HCT116 (cell line): Measurements from ENCODE around the gene RFC4. TPM values are rescaled to one million over a fixed set of nuclear protein-coding genes. Genes with fewer than 3 reads are reported as not detected.

Source experiments
- ATAC-seq: fragments of 200-7000 bp; cut with Tn5 transposase; 2 replicates; pipeline ENCODE4 v1.9.1; 2020; ENCODE audit warnings: mild to moderate bottlenecking, moderate library complexity
- BruUV-seq: library from RNA; stranded (reverse); fragments of 400-500 nt; replicated peaks from 2 replicates; lab custom pipeline; 2021; lab: Mats Ljungman, UMichigan
- CTCF ChIA-PET: fragments of 300-600 bp; sonication (Branson Sonifier 250); formaldehyde crosslinking; loops from one replicate; lab custom pipeline; 2021; ENCODE audit warnings: antibody characterized with exemption; lab: Charles Lee
- POLR2A ChIA-PET: fragments of 300-600, 350-600 bp; sonication (Branson Sonifier 250); formaldehyde crosslinking; loops from one replicate; lab custom pipeline; 2021; ENCODE audit warnings: antibody characterized with exemption; lab: Charles Lee
- RAD21 ChIA-PET, 2 experiments: fragments of 300-600 bp; sonication (Branson Sonifier 250); formaldehyde crosslinking; loops; one replicate each; lab custom pipeline; 2023; ENCODE audit warnings: low total read pairs in 2 of 2; ENCODE audit not compliant: uncharacterized antibody in 2 of 2, unreplicated experiment in 2 of 2, low non-redundant PET in 1 of 2; lab: Charles Lee
- DNase-seq: peaks from one replicate; pipeline ENCODE4 v3.0.0-alpha.2; 2010; ENCODE audit warnings: low read depth, low spot score
- H2AFZ ChIP-seq: fragments of 200-600 bp; shearing (Covaris generic), sonication (generic); 2 replicates; pipeline ENCODE4 v1.6.1; 2017; ENCODE audit warnings: low read depth, mixed run types, mixed read lengths, antibody characterized with exemption, low read length; ENCODE audit not compliant: poor library complexity, severe bottlenecking
- H3K27ac ChIP-seq: 2 replicates; pipeline ENCODE4 v1.5.1; 2012; ENCODE audit warnings: low read depth, low read length
- H3K27me3 ChIP-seq: fragments of 200-600 bp; sonication (generic); 2 replicates; pipeline ENCODE4 v1.6.1; 2016; ENCODE audit warnings: mixed run types, low read length, mixed read lengths; ENCODE audit not compliant: insufficient read depth
- H3K36me3 ChIP-seq, 2 experiments: fragments of 200-500 bp in 1 of 2; fragments of 200-600 bp in 1 of 2; sonication (Bioruptor generic) in 1 of 2; sonication (generic) in 1 of 2; 2 replicates each; pipeline versions ENCODE4 v1.5.1 to v1.6.1; 2014 to 2016; ENCODE audit warnings: low read length in 2 of 2, inconsistent platforms in 1 of 2, mixed read lengths in 1 of 2, mixed run types in 1 of 2; ENCODE audit not compliant: insufficient read depth in 2 of 2, control insufficient read depth in 1 of 2
- H3K4me1 ChIP-seq, 2 experiments: fragments of 200-600 bp in 1 of 2; sonication (generic) in 1 of 2; 2 replicates each; pipeline versions ENCODE4 v1.5.1 to v1.6.1; 2012 to 2017; ENCODE audit warnings: low read length in 2 of 2, inconsistent platforms in 1 of 2, mild to moderate bottlenecking in 1 of 2, mixed read lengths in 1 of 2, mixed run types in 1 of 2, moderate library complexity in 1 of 2; ENCODE audit not compliant: insufficient read depth in 2 of 2, control insufficient read depth in 1 of 2
- H3K4me2 ChIP-seq: fragments of 200-600 bp; sonication (generic); 2 replicates; pipeline ENCODE4 v1.6.1; 2017; ENCODE audit warnings: mixed run types, low read length, mixed read lengths
- H3K4me3 ChIP-seq, 2 experiments: fragments of 200-600 bp in 1 of 2; sonication (generic) in 1 of 2; replicated peaks in 1 of 2; 2 replicates each; pipeline ENCODE4 v1.5.1; 2011 to 2016; ENCODE audit warnings: low read length in 2 of 2, control low read depth in 1 of 2, low read depth in 1 of 2, mild to moderate bottlenecking in 1 of 2, mixed read lengths in 1 of 2, mixed run types in 1 of 2
- H3K79me2 ChIP-seq: fragments of 200-600 bp; sonication (generic); 2 replicates; pipeline ENCODE4 v1.6.1; 2017; ENCODE audit warnings: mild to moderate bottlenecking, mixed run types, low read length, moderate library complexity, mixed read lengths; ENCODE audit not compliant: insufficient read depth
- H3K9ac ChIP-seq: fragments of 200-600 bp; sonication (generic); 2 replicates; pipeline ENCODE4 v1.6.1; 2016; ENCODE audit warnings: low read length, mixed read lengths
- H3K9me2 ChIP-seq: fragments of 200-600 bp; sonication (generic), shearing (Covaris generic); 2 replicates; pipeline ENCODE4 v1.6.1; 2017; ENCODE audit warnings: mixed run types, mild to moderate bottlenecking, moderate library complexity; ENCODE audit not compliant: insufficient read depth
- H3K9me3 ChIP-seq, 2 experiments: fragments of 200-500 bp in 1 of 2; fragments of 200-600 bp in 1 of 2; sonication (Bioruptor generic) in 1 of 2; sonication (generic) in 1 of 2; 2 replicates each; pipeline ENCODE4 v1.6.1; 2014 to 2017; ENCODE audit warnings: low read length in 2 of 2, mixed read lengths in 2 of 2, inconsistent platforms in 1 of 2, low read depth in 1 of 2, mild to moderate bottlenecking in 1 of 2, mixed run types in 1 of 2, moderate library complexity in 1 of 2; ENCODE audit not compliant: control insufficient read depth in 1 of 2, insufficient read depth in 1 of 2
- H4K20me1 ChIP-seq: fragments of 200-600 bp; sonication (generic), shearing (Covaris generic); 2 replicates; pipeline ENCODE4 v1.6.1; 2017; ENCODE audit warnings: mixed run types, mild to moderate bottlenecking, moderate library complexity; ENCODE audit not compliant: insufficient read depth
- EZH2phosphoT487 ChIP-seq: fragments of 200-600 bp; IDR thresholded peaks from 2 replicates; pipeline ENCODE4 v1.6.1; 2018; ENCODE audit warnings: antibody characterized with exemption, borderline replicate concordance
- RAD21 ChIP-seq: IDR thresholded peaks from 2 replicates; pipeline ENCODE4 v1.6.1; 2012; ENCODE audit warnings: low read depth, mild to moderate bottlenecking
- SIN3A ChIP-seq: IDR thresholded peaks from 2 replicates; pipeline ENCODE4 v1.6.1; 2012; ENCODE audit warnings: low read depth
- SRF ChIP-seq: IDR thresholded peaks from 2 replicates; pipeline ENCODE4 v1.6.1; 2012; ENCODE audit warnings: low read depth
- ZNF274 ChIP-seq: fragments of 200-500 bp; sonication (Bioruptor generic); IDR thresholded peaks from 2 replicates; pipeline ENCODE4 v1.6.1; 2014; ENCODE audit warnings: mild to moderate bottlenecking, low read depth, low read length, inconsistent platforms
- intact Hi-C: fragments of 100-400 bp; cut with micrococcal nuclease; formaldehyde crosslinking; loops from 2 replicates; pipeline ENCODE4 v1.10.0; 2022
- total RNA-seq: library from RNA; stranded (reverse); gene quantifications from one replicate; pipeline ENCODE4 v1.2.1, GENCODE V29; 2021; ENCODE audit not compliant: unreplicated experiment
- TF ChIP-seq, protein P1 (sequence below): IDR thresholded peaks from 2 replicates; pipeline ENCODE4 v1.6.1; 2012; ENCODE audit warnings: low read depth
- TF ChIP-seq, protein P2 (sequence below), 3 experiments: fragments of 200-600 bp in 1 of 3; sonication (generic) in 1 of 3; IDR thresholded peaks in 2 of 3; conservative IDR thresholded peaks in 1 of 3; 2 replicates each; pipeline ENCODE4 v1.5.1; 2012 to 2017; ENCODE audit warnings: low read depth in 2 of 3, low read length in 2 of 3, antibody characterized with exemption in 1 of 3, borderline replicate concordance in 1 of 3, control low read depth in 1 of 3, mild to moderate bottlenecking in 1 of 3, mixed read lengths in 1 of 3, mixed run types in 1 of 3, moderate library complexity in 1 of 3; ENCODE audit not compliant: insufficient read depth in 1 of 3

Gene RFC4
- total RNA-seq, 1 experiment from 2014 or later: 86.2 TPM

DNA sequence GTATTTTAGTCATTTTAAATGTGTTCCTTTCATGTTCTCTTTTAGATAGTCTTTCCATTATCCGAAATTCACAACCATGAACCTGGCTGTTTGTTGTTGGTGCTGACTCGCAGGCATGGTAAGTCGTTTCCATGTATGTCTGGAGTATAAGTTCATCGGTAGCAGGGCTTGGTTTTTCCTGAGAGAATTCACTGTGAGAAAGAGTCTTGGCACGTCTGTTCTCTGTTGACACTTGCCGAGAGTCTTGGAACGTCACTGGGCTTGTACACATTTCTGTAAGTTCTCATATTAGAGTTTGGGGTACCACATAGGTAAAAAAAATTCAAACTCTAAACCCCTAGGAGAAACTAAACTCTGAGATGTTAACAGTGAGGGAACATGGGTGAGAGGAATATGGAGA lies 52.3 kb downstream of the RFC4 start:
- peaks cover 0 to 25% of the 10 kb centered on the region in 2 experiments; a peak in 2 of 4 replicates for H3K4me1 ChIP-seq
- H3K79me2 ChIP-seq: no peaks in the 10 kb centered on the region
- no peaks in the 10 kb centered on the region for H3K9me2 ChIP-seq
- H4K20me1 ChIP-seq: no peaks in the 10 kb centered on the region
- BruUV-seq: no TSS peak
- ChIA-PET CTCF (interaction anchor here (0.8 to 1.8 kb wide), 5 partner anchors 16 to 213 kb away, joined by 3 to 8 read pairs (median 6); no protein-coding TSS in a partner anchor), RAD21 (interaction anchor here in 1 of 2 experiments (0.8 kb wide), 1 partner anchor 139 kb away, joined by 5 read pairs; no protein-coding TSS in a partner anchor), POLR2A (interaction anchor here (0.6 to 1.4 kb wide), 3 partner anchors 32 to 140 kb away, joined by 3 read pairs; no protein-coding TSS in a partner anchor)
- no peaks in the 10 kb centered on the region for H3K9me3 ChIP-seq
- peak overlapping the region; percentile 80 for H3K4me2 ChIP-seq
- no peaks in the 10 kb centered on the region for H3K27me3 ChIP-seq
- ATAC-seq (no peak), DNase-seq (no peak)
- no peak overlapping the region for H3K9ac ChIP-seq
- peak overlapping the region; percentile 32 for H2AFZ ChIP-seq
- no peaks in the 10 kb centered on the region for H3K36me3 ChIP-seq
- H3K27ac ChIP-seq: no peak overlapping the region
- intact Hi-C loops: loop anchor here (5.0 kb wide), 1 partner anchor 182 kb away; the partner anchor contains the start of gene DNAJB11
- no peak for TF ChIP-seq SIN3A
- TF ChIP-seq ZNF274: no peak
- TF ChIP-seq RAD21: no peak
- no peak for TF ChIP-seq EZH2phosphoT487
- TF ChIP-seq, protein P1, sequence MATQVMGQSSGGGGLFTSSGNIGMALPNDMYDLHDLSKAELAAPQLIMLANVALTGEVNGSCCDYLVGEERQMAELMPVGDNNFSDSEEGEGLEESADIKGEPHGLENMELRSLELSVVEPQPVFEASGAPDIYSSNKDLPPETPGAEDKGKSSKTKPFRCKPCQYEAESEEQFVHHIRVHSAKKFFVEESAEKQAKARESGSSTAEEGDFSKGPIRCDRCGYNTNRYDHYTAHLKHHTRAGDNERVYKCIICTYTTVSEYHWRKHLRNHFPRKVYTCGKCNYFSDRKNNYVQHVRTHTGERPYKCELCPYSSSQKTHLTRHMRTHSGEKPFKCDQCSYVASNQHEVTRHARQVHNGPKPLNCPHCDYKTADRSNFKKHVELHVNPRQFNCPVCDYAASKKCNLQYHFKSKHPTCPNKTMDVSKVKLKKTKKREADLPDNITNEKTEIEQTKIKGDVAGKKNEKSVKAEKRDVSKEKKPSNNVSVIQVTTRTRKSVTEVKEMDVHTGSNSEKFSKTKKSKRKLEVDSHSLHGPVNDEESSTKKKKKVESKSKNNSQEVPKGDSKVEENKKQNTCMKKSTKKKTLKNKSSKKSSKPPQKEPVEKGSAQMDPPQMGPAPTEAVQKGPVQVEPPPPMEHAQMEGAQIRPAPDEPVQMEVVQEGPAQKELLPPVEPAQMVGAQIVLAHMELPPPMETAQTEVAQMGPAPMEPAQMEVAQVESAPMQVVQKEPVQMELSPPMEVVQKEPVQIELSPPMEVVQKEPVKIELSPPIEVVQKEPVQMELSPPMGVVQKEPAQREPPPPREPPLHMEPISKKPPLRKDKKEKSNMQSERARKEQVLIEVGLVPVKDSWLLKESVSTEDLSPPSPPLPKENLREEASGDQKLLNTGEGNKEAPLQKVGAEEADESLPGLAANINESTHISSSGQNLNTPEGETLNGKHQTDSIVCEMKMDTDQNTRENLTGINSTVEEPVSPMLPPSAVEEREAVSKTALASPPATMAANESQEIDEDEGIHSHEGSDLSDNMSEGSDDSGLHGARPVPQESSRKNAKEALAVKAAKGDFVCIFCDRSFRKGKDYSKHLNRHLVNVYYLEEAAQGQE: no peak
- TF ChIP-seq SRF: no peak
- TF ChIP-seq, protein P2, sequence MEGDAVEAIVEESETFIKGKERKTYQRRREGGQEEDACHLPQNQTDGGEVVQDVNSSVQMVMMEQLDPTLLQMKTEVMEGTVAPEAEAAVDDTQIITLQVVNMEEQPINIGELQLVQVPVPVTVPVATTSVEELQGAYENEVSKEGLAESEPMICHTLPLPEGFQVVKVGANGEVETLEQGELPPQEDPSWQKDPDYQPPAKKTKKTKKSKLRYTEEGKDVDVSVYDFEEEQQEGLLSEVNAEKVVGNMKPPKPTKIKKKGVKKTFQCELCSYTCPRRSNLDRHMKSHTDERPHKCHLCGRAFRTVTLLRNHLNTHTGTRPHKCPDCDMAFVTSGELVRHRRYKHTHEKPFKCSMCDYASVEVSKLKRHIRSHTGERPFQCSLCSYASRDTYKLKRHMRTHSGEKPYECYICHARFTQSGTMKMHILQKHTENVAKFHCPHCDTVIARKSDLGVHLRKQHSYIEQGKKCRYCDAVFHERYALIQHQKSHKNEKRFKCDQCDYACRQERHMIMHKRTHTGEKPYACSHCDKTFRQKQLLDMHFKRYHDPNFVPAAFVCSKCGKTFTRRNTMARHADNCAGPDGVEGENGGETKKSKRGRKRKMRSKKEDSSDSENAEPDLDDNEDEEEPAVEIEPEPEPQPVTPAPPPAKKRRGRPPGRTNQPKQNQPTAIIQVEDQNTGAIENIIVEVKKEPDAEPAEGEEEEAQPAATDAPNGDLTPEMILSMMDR (IDR thresholded peaks at IDR 0.05 in 2 of 3, conservative IDR thresholded peaks at IDR 0.05 in 1 of 3; ENCODE audit: borderline replicate concordance in 1 of 3, insufficient read depth in 1 of 3, low read depth in 2 of 3, low read length in 2 of 3): no peak
- no peak overlapping the region for H3K4me3 ChIP-seq
